WERI-Rb-1 (cell line): Measurements from ENCODE around the gene WNK1.
"Not testable (repeated sequence)": the region's sequence is repeated elsewhere in the genome, so short reads cannot be mapped to it uniquely, and the experiment has no call there.

Source experiments
- DNase-seq: peaks from one replicate; pipeline ENCODE4 v3.0.0-alpha.2; 2020
- H3K27ac ChIP-seq: fragments of 250-450 bp; sonication (Bioruptor Pico); 2 replicates; pipeline ENCODE4 v1.5.1; 2020; ENCODE audit warnings: mild to moderate bottlenecking, moderate library complexity
- H3K27me3 ChIP-seq: fragments of 250-450 bp; sonication (Bioruptor Pico); 2 replicates; pipeline ENCODE4 v1.5.1; 2021; ENCODE audit warnings: mild to moderate bottlenecking, low read depth, moderate library complexity; ENCODE audit not compliant: insufficient read depth, severe bottlenecking
- H3K36me3 ChIP-seq: fragments of 250-450 bp; sonication (Bioruptor Pico); 2 replicates; pipeline ENCODE4 v1.5.1; 2020; ENCODE audit warnings: mild to moderate bottlenecking, moderate library complexity
- H3K4me3 ChIP-seq: 2 replicates; pipeline ENCODE4 v1.5.1; 2011; ENCODE audit warnings: low read depth, mild to moderate bottlenecking, control low read depth, low read length
- H3K9me3 ChIP-seq: fragments of 250-450 bp; sonication (Bioruptor Pico); 2 replicates; pipeline ENCODE4 v1.5.1; 2021; ENCODE audit warnings: mild to moderate bottlenecking, moderate library complexity; ENCODE audit not compliant: severe bottlenecking
- TF ChIP-seq, protein P1 (sequence below): IDR thresholded peaks from 2 replicates; pipeline ENCODE4 v1.5.1; 2011; ENCODE audit warnings: low read depth, mild to moderate bottlenecking, control low read depth, inconsistent platforms, low read length

WNK1 gene

DNA sequence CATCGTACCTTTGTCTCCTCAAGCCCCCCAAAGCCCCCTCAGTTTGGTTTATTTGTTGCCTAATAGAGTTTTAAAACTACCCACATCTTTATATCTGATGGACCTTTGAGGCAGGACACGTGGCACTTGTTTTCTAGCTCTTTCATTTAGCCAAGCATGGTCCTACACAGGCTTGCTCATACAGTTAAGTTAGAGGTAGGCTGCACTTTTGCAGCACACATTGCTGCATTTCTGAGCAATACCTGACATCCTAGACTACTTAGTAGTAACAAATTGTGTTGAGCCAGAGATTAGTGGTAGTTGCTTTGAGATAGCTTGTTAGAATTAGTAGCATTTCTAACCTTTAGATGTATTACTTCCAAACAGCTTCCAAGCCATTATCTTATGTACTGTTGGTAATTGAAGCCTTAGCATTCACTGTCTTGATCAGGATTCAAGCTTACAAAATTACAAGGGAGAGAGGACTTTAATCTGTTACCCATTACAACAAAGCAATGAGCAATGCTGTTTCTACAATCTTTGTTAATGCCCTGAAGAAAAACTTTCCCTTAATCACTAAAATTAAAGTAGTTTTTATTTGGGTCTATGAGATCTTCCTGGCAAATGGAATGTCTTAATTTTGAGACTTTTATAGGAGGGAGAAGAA is 96.6 kb downstream of the WNK1 start:
- Histone ChIP-seq H3K27ac (no peak overlapping the region), H3K4me3 (no peak overlapping the region), H3K27me3 (no peaks in the 10 kb centered on the region), H3K36me3 (peaks cover 5% of the 10 kb centered on the region), H3K9me3 (no peaks in the 10 kb centered on the region)
- TF ChIP-seq, protein P1, sequence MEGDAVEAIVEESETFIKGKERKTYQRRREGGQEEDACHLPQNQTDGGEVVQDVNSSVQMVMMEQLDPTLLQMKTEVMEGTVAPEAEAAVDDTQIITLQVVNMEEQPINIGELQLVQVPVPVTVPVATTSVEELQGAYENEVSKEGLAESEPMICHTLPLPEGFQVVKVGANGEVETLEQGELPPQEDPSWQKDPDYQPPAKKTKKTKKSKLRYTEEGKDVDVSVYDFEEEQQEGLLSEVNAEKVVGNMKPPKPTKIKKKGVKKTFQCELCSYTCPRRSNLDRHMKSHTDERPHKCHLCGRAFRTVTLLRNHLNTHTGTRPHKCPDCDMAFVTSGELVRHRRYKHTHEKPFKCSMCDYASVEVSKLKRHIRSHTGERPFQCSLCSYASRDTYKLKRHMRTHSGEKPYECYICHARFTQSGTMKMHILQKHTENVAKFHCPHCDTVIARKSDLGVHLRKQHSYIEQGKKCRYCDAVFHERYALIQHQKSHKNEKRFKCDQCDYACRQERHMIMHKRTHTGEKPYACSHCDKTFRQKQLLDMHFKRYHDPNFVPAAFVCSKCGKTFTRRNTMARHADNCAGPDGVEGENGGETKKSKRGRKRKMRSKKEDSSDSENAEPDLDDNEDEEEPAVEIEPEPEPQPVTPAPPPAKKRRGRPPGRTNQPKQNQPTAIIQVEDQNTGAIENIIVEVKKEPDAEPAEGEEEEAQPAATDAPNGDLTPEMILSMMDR = no peak
- no peak for DNase-seq

DNA sequence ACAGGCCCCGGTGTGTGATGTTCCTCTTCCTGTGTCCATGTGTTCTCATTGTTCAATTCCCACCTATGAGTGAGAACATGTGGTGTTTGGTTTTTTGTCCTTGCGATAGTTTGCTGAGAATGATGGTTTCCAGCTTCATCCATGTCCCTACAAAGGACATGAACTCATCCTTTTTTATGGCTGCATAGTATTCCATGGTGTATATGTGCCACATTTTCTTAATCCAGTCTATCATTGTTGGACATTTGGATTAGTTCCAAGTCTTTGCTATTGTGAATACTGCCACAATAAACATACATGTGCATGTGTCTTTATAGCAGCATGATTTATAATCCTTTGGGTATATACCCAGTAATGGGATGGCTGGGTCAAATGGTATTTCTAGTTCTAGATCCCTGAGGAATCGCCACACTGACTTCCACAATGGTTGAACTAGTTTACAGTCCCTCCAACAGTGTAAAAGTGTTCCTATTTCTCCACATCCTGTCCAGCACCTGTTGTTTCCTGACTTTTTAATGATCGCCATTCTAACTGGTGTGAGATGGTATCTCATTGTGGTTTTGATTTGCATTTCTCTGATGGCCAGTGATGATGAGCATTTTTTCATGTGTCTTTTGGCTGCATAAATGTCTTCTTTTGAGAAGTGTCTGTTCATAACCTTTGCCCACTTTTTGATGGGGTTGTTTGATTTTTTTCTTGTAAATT is 97.5 kb downstream of the WNK1 start:
- not testable (repeated sequence) for H3K4me3 ChIP-seq, H3K27ac ChIP-seq, H3K27me3 ChIP-seq, DNase-seq, H3K9me3 ChIP-seq, H3K36me3 ChIP-seq

DNA sequence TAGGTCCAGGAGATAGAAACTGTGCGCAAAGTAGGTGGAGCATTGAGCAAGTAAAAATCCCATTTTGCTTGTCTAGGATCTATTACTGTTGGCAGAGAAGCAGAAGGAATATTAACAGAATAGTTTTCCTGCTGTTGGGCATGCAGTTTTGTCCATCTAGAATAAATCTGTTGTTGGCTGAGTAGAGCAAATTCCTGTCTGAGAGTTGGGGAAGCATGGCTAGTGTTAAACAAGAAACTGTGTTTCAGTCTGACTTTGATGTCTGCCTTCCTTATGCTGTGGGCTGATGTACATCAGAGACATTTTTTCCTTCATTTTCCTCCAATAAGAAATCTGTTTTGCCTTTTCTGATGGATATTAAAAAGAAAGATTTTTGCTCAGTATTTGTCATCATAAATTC is 99.0 kb downstream of the WNK1 start:
- Histone ChIP-seq H3K36me3 (peaks cover 5% of the 10 kb centered on the region), H3K27me3 (no peaks in the 10 kb centered on the region), H3K4me3 (no peak overlapping the region), H3K9me3 (no peaks in the 10 kb centered on the region), H3K27ac (no peak overlapping the region)
- TF ChIP-seq, protein P1 = no peak
- no peak for DNase-seq

DNA sequence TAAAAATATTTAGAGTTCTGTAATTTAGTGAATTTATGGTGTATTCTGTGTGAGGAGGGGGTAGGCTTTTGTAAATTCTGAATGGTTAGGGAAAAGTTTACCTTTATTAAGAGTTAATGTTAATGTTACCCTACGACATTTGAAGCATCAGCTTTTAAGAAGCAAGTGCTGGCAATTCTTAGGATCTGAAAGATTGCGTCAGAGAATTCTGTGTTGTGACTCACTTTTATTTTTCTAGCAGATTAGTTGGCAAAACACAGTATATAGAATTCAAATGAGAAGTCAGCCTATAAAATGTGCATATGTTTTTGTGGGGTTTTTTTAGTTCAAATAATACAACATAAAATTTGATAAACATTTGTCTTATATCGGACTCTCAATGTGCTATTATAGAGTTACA is 99.5 kb downstream of the WNK1 start:
- no peak for DNase-seq
- TF ChIP-seq, protein P1 = no peak
- Histone ChIP-seq H3K36me3 (peaks cover 7% of the 10 kb centered on the region), H3K9me3 (no peaks in the 10 kb centered on the region), H3K4me3 (no peak overlapping the region), H3K27ac (no peak overlapping the region), H3K27me3 (no peaks in the 10 kb centered on the region)

DNA sequence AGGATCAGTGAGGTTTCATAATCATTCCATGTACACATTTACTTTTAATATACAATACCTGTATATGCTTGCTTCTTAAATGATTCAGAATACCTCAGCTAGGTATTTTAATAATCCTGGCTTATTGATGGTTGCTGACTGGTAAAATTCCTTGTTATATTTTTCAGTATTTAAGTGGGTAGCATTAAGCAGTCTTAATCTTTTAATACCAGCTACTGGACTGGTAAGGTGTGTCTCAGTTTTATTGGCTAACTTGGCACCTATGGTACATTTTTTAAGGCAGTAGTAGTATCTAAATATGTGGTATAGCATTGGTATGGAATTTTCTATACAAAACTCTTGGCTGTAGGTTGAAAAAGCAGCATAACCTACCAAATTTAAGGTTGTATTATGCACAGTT is 100.5 kb downstream of the WNK1 start:
- Histone ChIP-seq H3K27ac (no peak overlapping the region), H3K4me3 (no peak overlapping the region), H3K27me3 (no peaks in the 10 kb centered on the region), H3K9me3 (no peaks in the 10 kb centered on the region), H3K36me3 (peaks cover 17% of the 10 kb centered on the region)
- DNase-seq = no peak
- TF ChIP-seq, protein P1 = no peak

DNA sequence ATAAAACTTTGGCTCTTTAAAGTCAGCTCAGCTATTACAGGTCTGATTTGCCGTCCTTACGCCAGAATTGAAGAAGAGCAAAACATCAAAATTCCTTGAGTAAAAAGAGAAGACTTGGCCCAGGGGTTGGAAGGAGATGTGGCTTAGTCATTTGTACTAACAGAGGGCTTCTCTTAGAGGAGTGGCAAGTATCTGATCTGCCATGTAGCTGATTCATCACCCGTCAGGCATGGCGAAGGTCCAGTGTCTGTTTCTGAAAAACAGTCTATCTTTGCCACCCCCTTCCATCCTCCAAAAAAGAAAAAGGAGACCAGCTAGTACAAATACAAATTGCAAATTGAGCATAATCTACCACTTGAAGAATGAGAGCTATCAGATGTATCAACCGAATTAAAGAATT is 105.2 kb downstream of the WNK1 start:
- Histone ChIP-seq H3K27ac (no peak overlapping the region), H3K27me3 (no peaks in the 10 kb centered on the region), H3K36me3 (peaks cover 48% of the 10 kb centered on the region), H3K4me3 (no peak overlapping the region), H3K9me3 (no peaks in the 10 kb centered on the region)
- DNase-seq = no peak
- TF ChIP-seq, protein P1 = no peak
